Hematopoietic multipotent progenitor cell treated with erythropoietin and hydrocortisone succinate and interleukin-3 and kit ligand, for 6 days (in vitro differentiated cells): ENCODE results near the gene SPACA9.

Source experiments
- DNase-seq: peaks from one replicate; pipeline ENCODE4 v3.0.0-alpha.2; 2015

The SPACA9 gene

DNA sequence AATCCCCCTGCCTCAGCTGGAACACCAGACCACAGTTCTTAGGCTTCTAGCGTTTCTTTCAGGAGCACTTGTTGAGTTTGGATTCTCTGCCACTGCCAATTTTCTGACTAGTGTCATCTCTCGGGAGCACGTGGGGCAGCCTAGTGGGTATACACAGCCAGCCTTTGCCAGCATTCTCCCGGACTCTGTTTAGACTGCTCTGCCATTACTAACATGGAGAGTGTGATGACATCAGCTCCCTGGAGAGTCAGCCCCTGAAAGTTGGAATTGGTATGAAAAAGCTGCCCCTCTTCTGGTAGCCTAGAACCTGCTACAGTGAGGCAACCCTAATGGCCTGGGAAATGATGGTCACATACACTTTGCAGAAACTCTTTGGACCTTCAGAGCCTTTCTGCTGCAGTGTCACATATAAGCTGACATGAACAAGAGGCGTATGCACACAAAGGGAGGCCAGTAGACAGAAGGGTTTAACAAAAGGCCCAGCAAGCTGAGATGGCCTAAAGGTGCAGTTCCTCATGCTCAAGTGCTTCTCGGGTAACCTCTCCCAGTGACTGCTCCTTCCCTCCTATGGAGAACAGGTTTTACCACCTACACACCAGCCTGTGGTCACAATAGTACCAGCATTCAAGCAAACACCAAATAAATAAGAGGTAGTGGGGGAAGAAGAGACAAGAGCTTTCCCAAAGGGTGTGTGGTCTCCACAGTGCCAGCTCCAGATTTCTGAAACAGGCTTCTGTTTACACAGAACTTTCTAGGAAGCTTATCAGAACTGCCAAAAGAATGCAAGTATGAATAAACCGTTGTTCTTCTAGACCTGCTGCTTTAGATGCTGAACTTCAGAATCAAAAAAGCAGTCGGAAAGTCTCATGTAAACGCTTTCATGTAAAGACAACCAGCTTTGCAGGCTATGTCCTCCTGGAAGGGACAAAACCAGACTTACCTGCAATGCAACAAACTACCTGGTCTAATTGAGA, 16.5 kb downstream of the SPACA9 start:
- peak; percentile 34 for DNase-seq

GRCh38 chr9:132896264-132896663, 17.6 kb downstream of the SPACA9 start:
- DNase-seq, result no peak

GRCh38 chr9:132896906-132897305, 18.2 kb downstream of the SPACA9 start:
- DNase-seq, result no peak

GRCh38 chr9:132898051-132898450, 19.4 kb downstream of the SPACA9 start:
- DNase-seq, result no peak

GRCh38 chr9:132901858-132902831, 23.4 kb downstream of the SPACA9 start:
- DNase-seq, result peak; percentile 90

GRCh38 chr9:132903574-132904492, 25.1 kb downstream of the SPACA9 start:
- no peak for DNase-seq

DNA sequence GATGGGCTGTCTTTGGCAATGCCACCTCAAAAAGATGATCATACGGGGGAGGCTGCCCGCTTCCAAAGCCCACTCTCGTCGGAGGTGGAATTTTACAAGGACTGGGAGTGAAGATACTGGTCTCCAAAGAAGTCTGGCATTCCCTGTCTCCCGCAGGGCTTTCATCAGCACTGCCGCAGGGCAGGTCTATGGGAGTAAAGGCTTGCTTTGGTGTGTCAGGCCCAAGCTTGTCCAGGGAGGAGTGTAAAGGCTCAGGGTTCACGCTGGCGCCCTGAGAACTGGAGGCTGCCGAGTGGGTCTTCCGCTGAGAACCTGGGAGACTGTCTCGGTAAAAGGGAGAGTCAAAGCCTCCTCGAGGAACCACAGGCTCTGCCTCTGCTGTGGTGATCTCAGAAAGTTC, 27.0 kb downstream of the SPACA9 start:
- no peak for DNase-seq

- no peak for DNase-seq
Measured at GRCh38 chr9:132908635-132909034, 29.9 kb downstream of the SPACA9 start.

DNA sequence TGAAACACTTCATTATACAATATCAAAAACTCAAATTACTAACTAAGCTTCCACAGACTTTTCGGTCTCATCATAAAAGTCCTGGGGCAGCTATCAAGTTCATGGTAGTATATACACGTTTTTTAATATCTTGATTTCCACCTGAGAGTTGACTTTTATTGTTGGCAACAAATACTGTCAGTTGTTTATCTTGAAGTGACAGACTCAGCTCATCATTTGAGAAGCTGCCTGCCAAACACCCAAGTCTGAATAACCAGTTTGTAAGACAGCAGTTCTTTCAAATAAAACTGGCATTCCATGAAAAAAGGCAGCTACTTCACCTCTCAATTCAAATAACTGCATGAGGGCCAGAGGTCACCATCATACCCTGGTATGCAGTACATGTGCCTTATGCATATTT, 30.6 kb downstream of the SPACA9 start:
- DNase-seq, result peak; percentile 19

- no peak for DNase-seq
Measured at GRCh38 chr9:132910376-132910775, 31.7 kb downstream of the SPACA9 start.

GRCh38 chr9:132912131-132912530, 33.4 kb downstream of the SPACA9 start:
- no peak for DNase-seq

GRCh38 chr9:132914924-132915323, 36.2 kb downstream of the SPACA9 start:
- no peak for DNase-seq

GRCh38 chr9:132919614-132920268, 41.0 kb downstream of the SPACA9 start:
- no peak for DNase-seq

- no peak for DNase-seq
Measured at GRCh38 chr9:132923346-132923902, 44.7 kb downstream of the SPACA9 start.

DNA sequence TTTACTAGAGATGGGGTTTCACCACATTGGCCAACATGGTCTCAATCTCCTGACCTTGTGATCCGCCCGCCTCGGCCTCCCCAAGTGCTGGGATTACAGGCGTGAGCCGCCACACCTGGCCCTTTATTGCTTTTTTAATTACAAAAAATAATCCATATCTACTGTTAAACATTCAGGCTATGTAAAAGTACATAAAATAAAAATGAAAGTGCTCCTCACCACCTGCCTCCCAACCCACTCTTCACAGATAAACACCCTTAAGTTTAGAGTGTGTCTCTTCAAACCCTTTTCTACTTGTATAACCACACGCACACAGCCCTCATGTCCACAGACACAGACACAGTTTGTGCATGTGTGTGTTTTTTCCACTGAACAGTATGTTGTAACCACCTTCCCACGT, 49.0 kb downstream of the SPACA9 start:
- no peak for DNase-seq

DNA sequence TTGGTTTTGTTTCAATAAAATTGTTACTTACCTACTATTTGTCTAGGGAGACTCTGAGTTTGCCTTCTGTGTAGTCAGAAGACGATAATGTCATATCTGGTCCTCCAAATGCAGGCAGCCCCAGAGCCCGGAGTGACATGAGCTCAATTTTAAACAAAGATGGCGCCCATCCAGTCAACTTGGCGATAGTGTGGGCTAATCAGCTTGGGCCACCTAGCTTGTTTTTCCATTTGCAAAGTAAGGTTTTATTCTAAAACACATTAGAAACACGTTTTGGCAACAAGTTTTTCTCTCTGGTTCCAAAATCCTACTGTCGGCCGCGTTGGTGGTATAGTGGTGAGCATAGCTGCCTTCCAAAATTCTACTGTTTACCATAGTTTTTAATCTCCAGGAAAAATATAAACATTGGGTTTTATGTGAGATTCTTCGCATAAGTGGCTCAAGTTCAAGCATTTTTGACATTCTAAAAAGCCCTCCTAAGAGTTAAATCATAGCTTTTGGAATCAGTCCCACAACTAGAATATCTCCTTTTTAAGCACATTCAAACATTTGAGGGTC, 52.6 kb downstream of the SPACA9 start:
- DNase-seq, result no peak

- DNase-seq, result no peak
Measured at GRCh38 chr9:132935026-132935425, 56.3 kb downstream of the SPACA9 start.

DNA sequence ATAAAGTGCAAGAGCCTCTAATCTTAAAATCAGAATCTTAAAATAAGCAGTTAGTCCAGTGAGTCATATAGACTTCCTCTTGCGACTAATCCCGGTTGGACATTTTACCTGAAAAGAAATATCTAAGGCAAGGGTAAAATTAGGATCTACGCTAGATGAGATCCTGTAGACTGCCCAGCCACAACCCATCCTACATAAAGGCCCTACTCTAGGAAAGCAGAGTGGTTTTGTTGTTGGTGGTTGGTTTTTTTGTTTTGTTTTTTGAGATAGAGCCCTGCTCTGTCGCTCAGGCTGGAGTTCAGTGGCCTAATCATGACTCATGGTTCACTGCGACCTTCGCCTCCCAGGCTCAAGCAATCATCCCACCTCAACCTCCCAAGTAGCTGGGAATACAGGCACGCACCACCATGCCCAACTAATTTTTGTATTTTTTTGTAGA, 58.8 kb downstream of the SPACA9 start:
- DNase-seq, result peak; percentile 15

- DNase-seq, result no peak
Measured at GRCh38 chr9:132939169-132939568, 60.5 kb downstream of the SPACA9 start.
